ENCODE results near the gene ZKSCAN4.

The ZKSCAN4 gene

GRCh38 chr6:28211840-28212509, 40.1 kb downstream of the ZKSCAN4 start:
- H3K27me3 ChIP-seq (replicated peaks; ENCODE audit: control insufficient read depth, insufficient read depth, low read length, poor library complexity, severe bottlenecking), result peaks cover 70% of the 10 kb centered on the region
- H3K4me3 ChIP-seq (ENCODE audit: insufficient read depth, low read depth, low read length, poor library complexity, severe bottlenecking), result no peak overlapping the region
- no peak overlapping the region for H3K27ac ChIP-seq (ENCODE audit: insufficient read depth, low read length, poor library complexity, severe bottlenecking)

GRCh38 chr6:28209753-28210535, 42.1 kb downstream of the ZKSCAN4 start:
- Histone ChIP-seq H3K27me3 (replicated peaks; ENCODE audit: control insufficient read depth, insufficient read depth, low read length, poor library complexity, severe bottlenecking) (peaks cover 72% of the 10 kb centered on the region), H3K9me3 (ENCODE audit: control insufficient read depth, low read length) (no peaks in the 10 kb centered on the region), H3K4me1 (ENCODE audit: control insufficient read depth, insufficient read depth, low read length, poor library complexity, severe bottlenecking) (peaks cover 14% of the 10 kb centered on the region), H3K4me3 (ENCODE audit: insufficient read depth, low read depth, low read length, poor library complexity, severe bottlenecking) (no peak overlapping the region), H3K27ac (ENCODE audit: insufficient read depth, low read length, poor library complexity, severe bottlenecking) (no peak overlapping the region), H3K36me3 (ENCODE audit: control insufficient read depth, insufficient read depth, low read length) (no peaks in the 10 kb centered on the region)
- no peak for DNase-seq

More at GRCh38 chr6:28211840-28212509, 40.1 kb downstream of the ZKSCAN4 start:
- peaks cover 14% of the 10 kb centered on the region for H3K4me1 ChIP-seq (ENCODE audit: control insufficient read depth, insufficient read depth, low read length, poor library complexity, severe bottlenecking)
- no peak for DNase-seq
- H3K9me3 ChIP-seq (ENCODE audit: control insufficient read depth, low read length), result no peaks in the 10 kb centered on the region
- H3K36me3 ChIP-seq (ENCODE audit: control insufficient read depth, insufficient read depth, low read length), result no peaks in the 10 kb centered on the region

- DNase-seq, result no peak
- H3K4me1 ChIP-seq (ENCODE audit: control insufficient read depth, insufficient read depth, low read length, poor library complexity, severe bottlenecking), result peaks cover 14% of the 10 kb centered on the region
- H3K4me3 ChIP-seq (ENCODE audit: insufficient read depth, low read depth, low read length, poor library complexity, severe bottlenecking), result no peak overlapping the region
- no peak overlapping the region for H3K27ac ChIP-seq (ENCODE audit: insufficient read depth, low read length, poor library complexity, severe bottlenecking)
- H3K9me3 ChIP-seq (ENCODE audit: control insufficient read depth, low read length), result no peaks in the 10 kb centered on the region
- peaks cover 66% of the 10 kb centered on the region for H3K27me3 ChIP-seq (replicated peaks; ENCODE audit: control insufficient read depth, insufficient read depth, low read length, poor library complexity, severe bottlenecking)
- H3K36me3 ChIP-seq (ENCODE audit: control insufficient read depth, insufficient read depth, low read length), result no peaks in the 10 kb centered on the region
These were observed 43.9 kb downstream of the ZKSCAN4 start for GRCh38 chr6:28208111-28208659.

- Histone ChIP-seq H3K27ac (ENCODE audit: insufficient read depth, low read length, poor library complexity, severe bottlenecking) (no peak overlapping the region), H3K27me3 (replicated peaks; ENCODE audit: control insufficient read depth, insufficient read depth, low read length, poor library complexity, severe bottlenecking) (peaks cover 62% of the 10 kb centered on the region), H3K36me3 (ENCODE audit: control insufficient read depth, insufficient read depth, low read length) (no peaks in the 10 kb centered on the region), H3K4me1 (ENCODE audit: control insufficient read depth, insufficient read depth, low read length, poor library complexity, severe bottlenecking) (peaks cover 13% of the 10 kb centered on the region), H3K4me3 (ENCODE audit: insufficient read depth, low read depth, low read length, poor library complexity, severe bottlenecking) (no peak overlapping the region), H3K9me3 (ENCODE audit: control insufficient read depth, low read length) (no peaks in the 10 kb centered on the region)
- DNase-seq, result no peak
These were observed 44.5 kb downstream of the ZKSCAN4 start for GRCh38 chr6:28207510-28208110.

GRCh38 chr6:28206928-28207509, 45.0 kb downstream of the ZKSCAN4 start:
- Histone ChIP-seq H3K36me3 (ENCODE audit: control insufficient read depth, insufficient read depth, low read length) (no peaks in the 10 kb centered on the region), H3K9me3 (ENCODE audit: control insufficient read depth, low read length) (no peaks in the 10 kb centered on the region), H3K4me1 (ENCODE audit: control insufficient read depth, insufficient read depth, low read length, poor library complexity, severe bottlenecking) (peaks cover 8% of the 10 kb centered on the region), H3K27me3 (replicated peaks; ENCODE audit: control insufficient read depth, insufficient read depth, low read length, poor library complexity, severe bottlenecking) (peaks cover 56% of the 10 kb centered on the region), H3K4me3 (ENCODE audit: insufficient read depth, low read depth, low read length, poor library complexity, severe bottlenecking) (no peak overlapping the region), H3K27ac (ENCODE audit: insufficient read depth, low read length, poor library complexity, severe bottlenecking) (no peak overlapping the region)
- no peak for DNase-seq

- Histone ChIP-seq H3K36me3 (ENCODE audit: control insufficient read depth, insufficient read depth, low read length) (no peaks in the 10 kb centered on the region), H3K4me1 (ENCODE audit: control insufficient read depth, insufficient read depth, low read length, poor library complexity, severe bottlenecking) (peaks cover 8% of the 10 kb centered on the region), H3K27me3 (replicated peaks; ENCODE audit: control insufficient read depth, insufficient read depth, low read length, poor library complexity, severe bottlenecking) (peaks cover 51% of the 10 kb centered on the region), H3K4me3 (ENCODE audit: insufficient read depth, low read depth, low read length, poor library complexity, severe bottlenecking) (no peak overlapping the region), H3K27ac (ENCODE audit: insufficient read depth, low read length, poor library complexity, severe bottlenecking) (no peak overlapping the region), H3K9me3 (ENCODE audit: control insufficient read depth, low read length) (no peaks in the 10 kb centered on the region)
- DNase-seq, result no peak
These were observed 45.5 kb downstream of the ZKSCAN4 start for GRCh38 chr6:28206527-28206926.

GRCh38 chr6:28205879-28206278, 46.2 kb downstream of the ZKSCAN4 start:
- peaks cover 8% of the 10 kb centered on the region for H3K4me1 ChIP-seq (ENCODE audit: control insufficient read depth, insufficient read depth, low read length, poor library complexity, severe bottlenecking)
- DNase-seq, result no peak
- no peak overlapping the region for H3K27ac ChIP-seq (ENCODE audit: insufficient read depth, low read length, poor library complexity, severe bottlenecking)
- no peak overlapping the region for H3K4me3 ChIP-seq (ENCODE audit: insufficient read depth, low read depth, low read length, poor library complexity, severe bottlenecking)
- H3K36me3 ChIP-seq (ENCODE audit: control insufficient read depth, insufficient read depth, low read length), result no peaks in the 10 kb centered on the region
- peaks cover 45% of the 10 kb centered on the region for H3K27me3 ChIP-seq (replicated peaks; ENCODE audit: control insufficient read depth, insufficient read depth, low read length, poor library complexity, severe bottlenecking)
- H3K9me3 ChIP-seq (ENCODE audit: control insufficient read depth, low read length), result no peaks in the 10 kb centered on the region

GRCh38 chr6:28203201-28203600, 48.9 kb downstream of the ZKSCAN4 start:
- Histone ChIP-seq H3K36me3 (ENCODE audit: control insufficient read depth, insufficient read depth, low read length) (no peaks in the 10 kb centered on the region), H3K27me3 (replicated peaks; ENCODE audit: control insufficient read depth, insufficient read depth, low read length, poor library complexity, severe bottlenecking) (peaks cover 18% of the 10 kb centered on the region), H3K27ac (ENCODE audit: insufficient read depth, low read length, poor library complexity, severe bottlenecking) (no peak overlapping the region), H3K4me1 (ENCODE audit: control insufficient read depth, insufficient read depth, low read length, poor library complexity, severe bottlenecking) (peaks cover 8% of the 10 kb centered on the region), H3K4me3 (ENCODE audit: insufficient read depth, low read depth, low read length, poor library complexity, severe bottlenecking) (no peak overlapping the region), H3K9me3 (ENCODE audit: control insufficient read depth, low read length) (no peaks in the 10 kb centered on the region)
- no peak for DNase-seq

GRCh38 chr6:28200020-28200419, 52.0 kb downstream of the ZKSCAN4 start:
- DNase-seq, result no peak
- H3K4me3 ChIP-seq (ENCODE audit: insufficient read depth, low read depth, low read length, poor library complexity, severe bottlenecking), result no peak overlapping the region
- H3K27ac ChIP-seq (ENCODE audit: insufficient read depth, low read length, poor library complexity, severe bottlenecking), result no peak overlapping the region
- no peaks in the 10 kb centered on the region for H3K27me3 ChIP-seq (replicated peaks; ENCODE audit: control insufficient read depth, insufficient read depth, low read length, poor library complexity, severe bottlenecking)
- no peaks in the 10 kb centered on the region for H3K4me1 ChIP-seq (ENCODE audit: control insufficient read depth, insufficient read depth, low read length, poor library complexity, severe bottlenecking)
- H3K36me3 ChIP-seq (ENCODE audit: control insufficient read depth, insufficient read depth, low read length), result no peaks in the 10 kb centered on the region
- no peaks in the 10 kb centered on the region for H3K9me3 ChIP-seq (ENCODE audit: control insufficient read depth, low read length)

Data from effector memory CD4-positive, alpha-beta T cell (primary cell).